ENCODE data around the gene RGS6. TPM values are rescaled to one million over a fixed set of nuclear protein-coding genes. Genes with fewer than 3 reads are reported as not detected.

Gene RGS6
- total RNA-seq, 1 donor from 2014 or later = 5.2 TPM

DNA sequence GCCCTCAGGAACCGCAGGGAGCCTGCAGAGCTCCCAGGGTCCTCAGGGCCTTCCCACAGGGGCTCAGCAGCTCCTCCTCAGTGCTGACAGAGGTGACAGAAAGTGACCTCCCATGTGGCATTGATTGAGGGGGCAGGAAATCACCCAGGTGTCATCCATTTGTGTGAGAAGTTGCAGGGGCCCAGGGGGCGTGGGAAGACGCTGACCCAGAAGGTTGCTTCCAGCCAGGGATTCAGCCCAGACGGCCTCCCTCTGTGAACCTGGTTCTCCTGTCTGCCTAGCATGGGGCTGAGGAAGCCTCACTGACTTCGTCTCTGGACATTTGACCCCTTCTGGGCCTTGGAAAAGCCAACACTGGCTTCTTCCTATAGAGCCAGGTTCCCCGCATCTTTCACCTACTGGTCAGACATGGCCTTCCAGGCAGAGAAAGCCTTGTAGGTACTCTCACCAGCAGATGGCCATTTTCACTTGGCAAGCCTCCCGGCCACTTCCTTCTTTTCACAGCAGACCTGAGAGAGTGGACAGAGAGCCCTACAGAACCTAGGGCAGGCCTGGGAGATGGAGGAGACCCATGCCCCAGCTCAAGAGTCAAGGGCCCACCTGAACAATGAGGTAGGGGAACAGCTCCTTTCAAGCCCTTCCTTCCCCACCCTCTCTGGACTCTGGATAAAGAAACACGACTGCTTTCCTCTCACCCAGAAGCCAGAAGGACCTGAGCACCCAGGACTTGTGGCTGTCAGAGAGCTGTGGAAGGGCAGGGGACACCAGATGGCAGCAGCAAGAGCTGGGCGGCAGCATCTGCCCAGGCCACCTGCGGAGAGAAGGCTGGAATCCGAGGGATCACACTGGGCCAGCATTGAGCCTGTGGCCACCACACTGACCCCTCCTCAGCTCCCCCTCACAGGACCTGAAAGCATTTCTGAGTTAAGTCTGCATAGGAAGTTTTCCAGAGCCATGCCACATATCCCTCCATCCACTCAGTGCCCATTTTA lies 583.8 kb downstream of the RGS6 start:
- Histone ChIP-seq H3K36me3 (ENCODE audit: control insufficient read depth in 3 of 3, insufficient read depth in 3 of 3, low read length in 3 of 3) (no peaks in the 10 kb centered on the region), H3K27me3 (ENCODE audit: control insufficient read depth in 3 of 3, insufficient read depth in 3 of 3, low read length in 3 of 3) (no peaks in the 10 kb centered on the region), H3K27ac (ENCODE audit: low read depth, low read length) (no peak overlapping the region), H3K4me3 (ENCODE audit: low read length in 3 of 3) (no peak overlapping the region), H3K9ac (ENCODE audit: low read depth in 1 of 3, low read length in 3 of 3) (no peak overlapping the region), H3K9me3 (ENCODE audit: control insufficient read depth in 3 of 3, low read length in 3 of 3) (no peaks in the 10 kb centered on the region), H3K4me1 (ENCODE audit: control insufficient read depth in 3 of 3, insufficient read depth in 3 of 3, low read length in 3 of 3) (peaks cover 4 to 10% (median 7%) of the 10 kb centered on the region in 3 donors)

- Histone ChIP-seq H3K9ac (ENCODE audit: low read depth in 1 of 3, low read length in 3 of 3) (peak overlapping the region in 1 of 3 donors; percentile 19), H3K36me3 (ENCODE audit: control insufficient read depth in 3 of 3, insufficient read depth in 3 of 3, low read length in 3 of 3) (no peaks in the 10 kb centered on the region), H3K9me3 (ENCODE audit: control insufficient read depth in 3 of 3, low read length in 3 of 3) (no peaks in the 10 kb centered on the region), H3K27me3 (ENCODE audit: control insufficient read depth in 3 of 3, insufficient read depth in 3 of 3, low read length in 3 of 3) (no peaks in the 10 kb centered on the region), H3K4me1 (ENCODE audit: control insufficient read depth in 3 of 3, insufficient read depth in 3 of 3, low read length in 3 of 3) (peaks cover 4 to 10% (median 7%) of the 10 kb centered on the region in 3 donors), H3K27ac (ENCODE audit: low read depth, low read length) (no peak overlapping the region), H3K4me3 (ENCODE audit: low read length in 3 of 3) (no peak overlapping the region)
Observed at GRCh38 chr14:72516936-72517700, 584.9 kb downstream of the RGS6 start.

DNA sequence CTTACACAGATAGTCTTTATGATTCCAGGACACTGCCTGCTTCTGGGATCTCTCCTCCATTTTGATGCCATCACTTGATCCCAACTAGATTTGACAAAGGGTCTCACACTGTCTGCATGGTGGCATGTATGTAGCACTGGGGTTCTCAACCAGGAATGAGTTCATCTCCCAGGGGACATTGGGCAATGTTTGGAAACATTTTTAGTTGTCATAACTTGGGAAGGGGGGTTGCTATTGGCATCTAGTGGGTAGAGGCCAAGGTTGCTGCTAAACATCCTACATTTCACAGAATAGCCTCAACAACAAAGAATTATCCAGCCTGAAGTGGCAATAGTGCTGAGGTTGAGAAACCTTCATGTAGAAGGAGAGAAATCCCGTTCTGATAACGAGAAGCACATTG lies 585.5 kb downstream of the RGS6 start:
- no peak overlapping the region for H3K4me3 ChIP-seq (ENCODE audit: low read length in 3 of 3)

GRCh38 chr14:72518809-72519377 lies 586.7 kb downstream of the RGS6 start:
- Histone ChIP-seq H3K9ac (ENCODE audit: low read depth in 1 of 3, low read length in 3 of 3) (no peak overlapping the region), H3K4me1 (ENCODE audit: control insufficient read depth in 3 of 3, insufficient read depth in 3 of 3, low read length in 3 of 3) (peaks cover 4 to 8% (median 7%) of the 10 kb centered on the region in 3 donors), H3K27me3 (ENCODE audit: control insufficient read depth in 3 of 3, insufficient read depth in 3 of 3, low read length in 3 of 3) (no peaks in the 10 kb centered on the region), H3K27ac (ENCODE audit: low read depth, low read length) (no peak overlapping the region), H3K36me3 (ENCODE audit: control insufficient read depth in 3 of 3, insufficient read depth in 3 of 3, low read length in 3 of 3) (no peaks in the 10 kb centered on the region), H3K4me3 (ENCODE audit: low read length in 3 of 3) (no peak overlapping the region), H3K9me3 (ENCODE audit: control insufficient read depth in 3 of 3, low read length in 3 of 3) (no peaks in the 10 kb centered on the region)

More for the DNA sequence above, 585.5 kb downstream of the RGS6 start:
- Histone ChIP-seq H3K27me3 (ENCODE audit: control insufficient read depth in 3 of 3, insufficient read depth in 3 of 3, low read length in 3 of 3) (no peaks in the 10 kb centered on the region), H3K9me3 (ENCODE audit: control insufficient read depth in 3 of 3, low read length in 3 of 3) (no peaks in the 10 kb centered on the region), H3K36me3 (ENCODE audit: control insufficient read depth in 3 of 3, insufficient read depth in 3 of 3, low read length in 3 of 3) (no peaks in the 10 kb centered on the region), H3K9ac (ENCODE audit: low read depth in 1 of 3, low read length in 3 of 3) (no peak overlapping the region), H3K27ac (ENCODE audit: low read depth, low read length) (no peak overlapping the region), H3K4me1 (ENCODE audit: control insufficient read depth in 3 of 3, insufficient read depth in 3 of 3, low read length in 3 of 3) (peaks cover 4 to 10% (median 7%) of the 10 kb centered on the region in 3 donors)

- H3K9me3 ChIP-seq (ENCODE audit: control insufficient read depth in 3 of 3, low read length in 3 of 3) = no peaks in the 10 kb centered on the region
- H3K9ac ChIP-seq (ENCODE audit: low read depth in 1 of 3, low read length in 3 of 3) = no peak overlapping the region
- H3K4me3 ChIP-seq (ENCODE audit: low read length in 3 of 3) = no peak overlapping the region
Observed at GRCh38 chr14:72519543-72519942, 587.3 kb downstream of the RGS6 start.

DNA sequence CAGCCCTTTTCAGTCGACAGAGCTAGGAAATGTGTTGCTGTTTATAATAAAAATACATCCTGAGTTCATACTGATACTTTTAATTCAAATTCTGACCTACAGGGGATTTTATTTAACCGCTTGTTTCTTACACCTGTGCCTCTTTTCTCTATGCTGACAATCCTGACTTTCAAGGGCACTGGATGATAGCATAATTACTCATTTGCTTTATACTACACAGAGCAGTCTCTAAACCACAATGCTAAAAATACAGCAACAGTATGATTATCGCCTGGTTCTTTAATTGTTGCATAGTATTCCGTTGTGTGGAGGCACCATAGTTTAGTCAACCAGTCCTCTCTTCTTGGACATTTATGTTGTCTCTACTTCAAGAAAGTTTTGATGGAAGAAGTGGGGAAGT lies 588.8 kb downstream of the RGS6 start:
- Histone ChIP-seq H3K4me1 (ENCODE audit: control insufficient read depth in 3 of 3, insufficient read depth in 3 of 3, low read length in 3 of 3) (peaks cover 4 to 10% (median 6%) of the 10 kb centered on the region in 3 donors), H3K4me3 (ENCODE audit: low read length in 3 of 3) (no peak overlapping the region), H3K27me3 (ENCODE audit: control insufficient read depth in 3 of 3, insufficient read depth in 3 of 3, low read length in 3 of 3) (no peaks in the 10 kb centered on the region), H3K9ac (ENCODE audit: low read depth in 1 of 3, low read length in 3 of 3) (no peak overlapping the region), H3K36me3 (ENCODE audit: control insufficient read depth in 3 of 3, insufficient read depth in 3 of 3, low read length in 3 of 3) (no peaks in the 10 kb centered on the region), H3K9me3 (ENCODE audit: control insufficient read depth in 3 of 3, low read length in 3 of 3) (no peaks in the 10 kb centered on the region), H3K27ac (ENCODE audit: low read depth, low read length) (no peak overlapping the region)

More at GRCh38 chr14:72519543-72519942, 587.3 kb downstream of the RGS6 start:
- Histone ChIP-seq H3K27ac (ENCODE audit: low read depth, low read length) (no peak overlapping the region), H3K4me1 (ENCODE audit: control insufficient read depth in 3 of 3, insufficient read depth in 3 of 3, low read length in 3 of 3) (peaks cover 4 to 10% (median 6%) of the 10 kb centered on the region in 3 donors), H3K36me3 (ENCODE audit: control insufficient read depth in 3 of 3, insufficient read depth in 3 of 3, low read length in 3 of 3) (no peaks in the 10 kb centered on the region), H3K27me3 (ENCODE audit: control insufficient read depth in 3 of 3, insufficient read depth in 3 of 3, low read length in 3 of 3) (no peaks in the 10 kb centered on the region)

DNA sequence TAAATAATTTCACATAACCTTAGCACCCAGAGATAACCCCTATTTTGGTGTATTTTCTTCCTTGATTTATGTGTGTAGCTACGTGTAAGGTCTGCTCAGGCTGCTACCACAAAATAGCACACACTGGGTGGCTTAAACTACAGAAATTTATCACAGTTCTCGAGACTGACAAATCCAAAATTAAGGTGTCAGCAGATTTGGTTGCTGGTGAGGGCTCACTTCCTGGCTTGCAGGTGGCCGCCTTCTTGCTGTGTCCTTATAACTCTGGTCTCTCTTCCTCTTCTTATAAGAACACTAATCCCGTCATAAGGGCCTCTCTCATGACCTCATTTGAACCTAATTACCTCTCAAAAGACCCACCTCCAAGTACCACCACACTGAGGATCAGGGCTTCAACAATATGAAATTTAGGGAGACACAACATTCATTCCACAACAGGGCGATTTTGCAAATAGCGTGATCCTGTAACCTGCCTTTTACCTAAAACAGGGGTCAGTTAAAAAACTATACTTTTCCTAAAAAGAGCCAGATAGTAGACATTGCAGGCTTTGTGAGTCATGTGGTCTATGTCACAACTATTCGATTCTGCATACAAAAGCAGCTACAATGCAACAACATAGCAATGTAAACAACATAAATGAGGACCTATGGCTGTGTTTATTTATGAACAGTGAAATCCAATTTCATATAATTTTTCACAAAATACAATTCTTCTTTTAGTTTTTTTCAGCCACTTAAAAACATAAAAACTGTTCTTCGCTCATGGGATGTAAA lies 589.9 kb downstream of the RGS6 start:
- peaks cover 1 to 8% (median 4%) of the 10 kb centered on the region in 3 donors for H3K4me1 ChIP-seq (ENCODE audit: control insufficient read depth in 3 of 3, insufficient read depth in 3 of 3, low read length in 3 of 3)
- no peak overlapping the region for H3K27ac ChIP-seq (ENCODE audit: low read depth, low read length)
- H3K27me3 ChIP-seq (ENCODE audit: control insufficient read depth in 3 of 3, insufficient read depth in 3 of 3, low read length in 3 of 3) = no peaks in the 10 kb centered on the region
- no peaks in the 10 kb centered on the region for H3K9me3 ChIP-seq (ENCODE audit: control insufficient read depth in 3 of 3, low read length in 3 of 3)
- no peaks in the 10 kb centered on the region for H3K36me3 ChIP-seq (ENCODE audit: control insufficient read depth in 3 of 3, insufficient read depth in 3 of 3, low read length in 3 of 3)
- no peak overlapping the region for H3K4me3 ChIP-seq (ENCODE audit: low read length in 3 of 3)
- H3K9ac ChIP-seq (ENCODE audit: low read depth in 1 of 3, low read length in 3 of 3) = no peak overlapping the region

DNA sequence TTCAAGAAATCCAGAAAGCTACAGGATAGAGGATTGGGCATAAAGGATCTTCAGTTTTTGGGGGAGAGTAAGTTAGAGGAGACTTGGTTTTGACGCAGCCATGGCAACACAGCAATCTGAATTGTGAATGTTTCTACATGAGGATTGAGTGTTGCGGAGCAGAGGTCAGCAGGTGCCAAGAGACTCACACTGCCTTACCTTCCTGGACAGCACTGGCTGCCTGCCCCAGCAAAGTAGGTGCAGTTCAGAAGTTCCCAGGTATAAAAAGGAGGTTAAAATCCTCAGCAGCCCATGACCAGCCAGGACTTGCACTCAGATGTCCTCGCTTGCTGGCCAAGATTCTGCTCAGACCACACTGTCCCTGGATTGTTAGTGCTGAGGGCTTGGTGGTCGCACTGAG lies 590.6 kb downstream of the RGS6 start:
- no peaks in the 10 kb centered on the region for H3K36me3 ChIP-seq (ENCODE audit: control insufficient read depth in 3 of 3, insufficient read depth in 3 of 3, low read length in 3 of 3)
- no peaks in the 10 kb centered on the region for H3K9me3 ChIP-seq (ENCODE audit: control insufficient read depth in 3 of 3, low read length in 3 of 3)
- no peak overlapping the region for H3K9ac ChIP-seq (ENCODE audit: low read depth in 1 of 3, low read length in 3 of 3)
- H3K4me1 ChIP-seq (ENCODE audit: control insufficient read depth in 3 of 3, insufficient read depth in 3 of 3, low read length in 3 of 3) = peaks cover 0 to 6% (median 0%) of the 10 kb centered on the region in 3 donors
- H3K4me3 ChIP-seq (ENCODE audit: low read length in 3 of 3) = no peak overlapping the region
- H3K27ac ChIP-seq (ENCODE audit: low read depth, low read length) = no peak overlapping the region
- H3K27me3 ChIP-seq (ENCODE audit: control insufficient read depth in 3 of 3, insufficient read depth in 3 of 3, low read length in 3 of 3) = no peaks in the 10 kb centered on the region

Data from skeletal muscle tissue (tissue), 4 donors.